PC-9 (cell line): Measurements from ENCODE around the gene CHD8. TPM values are rescaled to one million over a fixed set of nuclear protein-coding genes. Genes with fewer than 3 reads are reported as not detected.

Experiments used
- BruUV-seq: library from RNA; stranded (reverse); fragments of 400-500 nt; replicated peaks from 2 replicates; lab custom pipeline; 2021; lab: Mats Ljungman, UMichigan
- CTCF ChIA-PET: fragments of 300-600 bp; sonication (Branson Sonifier 250); formaldehyde crosslinking; loops from one replicate; lab custom pipeline; 2022; ENCODE audit warnings: antibody characterized with exemption; lab: Charles Lee
- POLR2A ChIA-PET: fragments of 300-600 bp; sonication (Branson Sonifier 250); formaldehyde crosslinking; loops from one replicate; lab custom pipeline; 2022; ENCODE audit warnings: antibody characterized with exemption; ENCODE audit not compliant: unreplicated experiment; lab: Charles Lee
- DNase-seq, 2 experiments: peaks; one replicate each; pipeline versions ENCODE4 v3.0.0 to v3.0.0-alpha.2; 2015 to 2022; ENCODE audit warnings: mixed read lengths in 1 of 2
- H2AFZ ChIP-seq: fragments of 200-600 bp; sonication (generic); 2 replicates; pipeline ENCODE4 v1.8.1; 2017; ENCODE audit warnings: antibody characterized with exemption
- H3F3A ChIP-seq: fragments of 200-600 bp; sonication (generic); 2 replicates; pipeline ENCODE4 v1.8.1; 2017; ENCODE audit warnings: antibody characterized with exemption, mild to moderate bottlenecking, low read depth; ENCODE audit not compliant: insufficient read depth
- H3K27ac ChIP-seq: fragments of 200-600 bp; sonication (generic); 2 replicates; pipeline ENCODE4 v1.6.1; 2016; ENCODE audit warnings: mixed run types
- H3K27me3 ChIP-seq: fragments of 200-600 bp; sonication (generic); 2 replicates; pipeline ENCODE4 v1.6.1; 2016; ENCODE audit warnings: low read depth, mixed run types; ENCODE audit not compliant: insufficient read depth
- H3K36me3 ChIP-seq: fragments of 200-600 bp; sonication (generic); 2 replicates; pipeline ENCODE4 v1.6.1; 2016; ENCODE audit warnings: low read depth, mixed run types
- H3K4me1 ChIP-seq: fragments of 200-600 bp; sonication (generic); replicated peaks from 2 replicates; pipeline ENCODE4 v1.6.1; 2016; ENCODE audit warnings: mixed run types; ENCODE audit not compliant: insufficient read depth
- H3K4me2 ChIP-seq: fragments of 200-600 bp; sonication (generic); 2 replicates; pipeline ENCODE4 v1.6.1; 2017; ENCODE audit warnings: mixed run types
- H3K4me3 ChIP-seq: fragments of 200-600 bp; sonication (generic); 2 replicates; pipeline ENCODE4 v1.6.1; 2016; ENCODE audit warnings: mixed run types
- H3K79me2 ChIP-seq: fragments of 200-600 bp; sonication (generic); 2 replicates; pipeline ENCODE4 v1.6.1; 2017; ENCODE audit warnings: low read depth, mixed run types
- H3K9me2 ChIP-seq: fragments of 200-600 bp; sonication (generic); 2 replicates; pipeline ENCODE4 v1.8.1; 2017; ENCODE audit warnings: mild to moderate bottlenecking; ENCODE audit not compliant: insufficient read depth
- H3K9me3 ChIP-seq: fragments of 200-600 bp; sonication (generic); 2 replicates; pipeline ENCODE4 v1.8.1; 2016; ENCODE audit warnings: low read depth; ENCODE audit not compliant: insufficient read depth
- H4K20me1 ChIP-seq: fragments of 200-600 bp; sonication (generic); 2 replicates; pipeline ENCODE4 v1.8.1; 2017; ENCODE audit not compliant: insufficient read depth
- CTCF ChIP-seq: fragments of 200-600 bp; sonication (generic); conservative IDR thresholded peaks from 2 replicates; pipeline ENCODE4 v1.6.1; 2017; ENCODE audit warnings: mixed run types, antibody characterized with exemption, mild to moderate bottlenecking, moderate library complexity
- EZH2 ChIP-seq: fragments of 200-600 bp; sonication (generic); IDR thresholded peaks from 2 replicates; pipeline ENCODE4 v1.8.0; 2017; ENCODE audit warnings: antibody characterized with exemption, low read depth
- intact Hi-C: fragments of 100-400 bp; cut with micrococcal nuclease; formaldehyde crosslinking; loops from one replicate; pipeline ENCODE4 v1.10.0; 2022; ENCODE audit not compliant: unreplicated experiment
- total RNA-seq: library from RNA; stranded (reverse); gene quantifications from 2 replicates; pipeline ENCODE4 v1.2.3, GENCODE V29; 2021

Gene CHD8
- total RNA-seq, 1 experiment from 2014 or later: 57.3 TPM

GRCh38 chr14:21369949-21370679, 85.8 kb downstream of the CHD8 start:
- Histone ChIP-seq H3K4me1 (no peaks in the 10 kb centered on the region), H3F3A (no peaks in the 10 kb centered on the region), H3K27ac (no peak overlapping the region), H3K79me2 (0 out of 2 replicates have a peak, but pooled peaks cover 7% of the 10 kb centered on the region), H4K20me1 (peaks cover 5% of the 10 kb centered on the region), H3K36me3 (peaks cover 7% of the 10 kb centered on the region; the same call in 1 of the 2 replicates), H2AFZ (no peak overlapping the region), H3K4me3 (no peak overlapping the region), H3K9me3 (no peaks in the 10 kb centered on the region), H3K27me3 (no peaks in the 10 kb centered on the region), H3K4me2 (no peak overlapping the region), H3K9me2 (no peaks in the 10 kb centered on the region)
- intact Hi-C loops: loop anchor here (10.0 kb wide), 1 partner anchor 125 kb away; no protein-coding TSS in a partner anchor
- ChIA-PET CTCF (no interaction called here), POLR2A (no interaction called here)
- no peak for DNase-seq
- BruUV-seq: no TSS peak
- no peak for TF ChIP-seq EZH2
- TF ChIP-seq CTCF: no peak

GRCh38 chr14:21367582-21368144, 88.3 kb downstream of the CHD8 start:
- TF ChIP-seq EZH2 (no peak), CTCF (no peak)
- Histone ChIP-seq H3K4me3 (no peak overlapping the region), H3K9me2 (no peaks in the 10 kb centered on the region), H3K36me3 (peaks cover 14% of the 10 kb centered on the region; the same call in 1 of the 2 replicates), H3K79me2 (no peaks in the 10 kb centered on the region), H3K4me2 (no peak overlapping the region), H3K9me3 (no peaks in the 10 kb centered on the region), H3K27me3 (no peaks in the 10 kb centered on the region), H3F3A (no peaks in the 10 kb centered on the region), H3K27ac (no peak overlapping the region), H4K20me1 (no peaks in the 10 kb centered on the region), H2AFZ (no peak overlapping the region), H3K4me1 (no peaks in the 10 kb centered on the region)
- intact Hi-C loops: no loop called here
- BruUV-seq: no TSS peak
- ChIA-PET POLR2A (no interaction called here), CTCF (no interaction called here)
- no peak for DNase-seq

GRCh38 chr14:21356511-21356910, 99.4 kb downstream of the CHD8 start:
- Histone ChIP-seq H3K4me3 (no peak overlapping the region), H3K36me3 (peaks cover 11% of the 10 kb centered on the region; the same call in 1 of the 2 replicates), H3K9me3 (no peaks in the 10 kb centered on the region), H3K27me3 (no peaks in the 10 kb centered on the region), H3K79me2 (no peaks in the 10 kb centered on the region), H3K27ac (no peak overlapping the region), H3K4me1 (no peaks in the 10 kb centered on the region), H3K9me2 (no peaks in the 10 kb centered on the region), H3F3A (no peaks in the 10 kb centered on the region; the same call in 1 of the 2 replicates), H4K20me1 (no peaks in the 10 kb centered on the region), H3K4me2 (no peak overlapping the region), H2AFZ (no peak overlapping the region)
- no peak for DNase-seq
- CTCF ChIA-PET: no interaction called here
- POLR2A ChIA-PET: no interaction called here
- intact Hi-C loops: no loop called here
- no peak for TF ChIP-seq CTCF
- no peak for TF ChIP-seq EZH2
- BruUV-seq: no TSS peak
